Natural killer cell (primary cell): ENCODE data around the gene UTS2. TPM values are rescaled to one million over a fixed set of nuclear protein-coding genes. Genes with fewer than 3 reads are reported as not detected.

Source experiments
- ATAC-seq, 3 donors: fragments of 150-1000 bp in 2 of 3; fragments of 200-7000 bp in 1 of 3; cut with Tn5 transposase; 1 replicate in 1 of 3; 2 replicates in 2 of 3; pipeline ENCODE4 v1.10.0; 2021; ENCODE audit warnings: mild to moderate bottlenecking in 2 of 3, moderate library complexity in 2 of 3
- DNase-seq, 2 donors: peaks; one replicate each; pipeline versions ENCODE4 v3.0.0 to v3.0.0-alpha.2; 2013 to 2021; ENCODE audit warnings: mixed read lengths in 1 of 2
- H3K27ac ChIP-seq: one replicate; pipeline ENCODE4 v1.5.1; 2013; ENCODE audit warnings: mild to moderate bottlenecking, low read length
- H3K27me3 ChIP-seq: one replicate; pipeline ENCODE4 v1.6.1; 2013; ENCODE audit warnings: low read length; ENCODE audit not compliant: control insufficient read depth, insufficient read depth
- H3K36me3 ChIP-seq: one replicate; pipeline ENCODE4 v1.6.1; 2013; ENCODE audit warnings: low read length; ENCODE audit not compliant: control insufficient read depth, insufficient read depth
- H3K4me1 ChIP-seq: one replicate; pipeline ENCODE4 v1.6.1; 2013; ENCODE audit warnings: low read length; ENCODE audit not compliant: control insufficient read depth, insufficient read depth
- H3K4me3 ChIP-seq: one replicate; pipeline ENCODE4 v1.5.1; 2013; ENCODE audit warnings: low read length
- H3K9me3 ChIP-seq: one replicate; pipeline ENCODE4 v1.6.1; 2013; ENCODE audit warnings: low read length; ENCODE audit not compliant: control insufficient read depth, insufficient read depth
- H3K27ac Mint-ChIP-seq, 2 donors: one replicate each; pipeline ENCODE4 v1.8.0; 2022; ENCODE audit warnings: mild to moderate bottlenecking in 2 of 2, mixed read lengths in 2 of 2, moderate library complexity in 1 of 2
- H3K27me3 Mint-ChIP-seq, 2 donors: one replicate each; pipeline ENCODE4 v1.8.0; 2022; ENCODE audit warnings: low read depth in 2 of 2, mixed read lengths in 2 of 2
- H3K36me3 Mint-ChIP-seq: one replicate; pipeline ENCODE4 v1.8.0; 2022; ENCODE audit warnings: mixed read lengths
- H3K4me1 Mint-ChIP-seq, 2 donors: one replicate each; pipeline ENCODE4 v1.8.0; 2022; ENCODE audit warnings: mixed read lengths in 2 of 2
- H3K4me3 Mint-ChIP-seq: one replicate; pipeline ENCODE4 v1.8.0; 2022; ENCODE audit warnings: mild to moderate bottlenecking, moderate library complexity, mixed read lengths
- H3K9me3 Mint-ChIP-seq, 2 donors: one replicate each; pipeline ENCODE4 v1.8.0; 2022; ENCODE audit warnings: mixed read lengths in 2 of 2
- WGBS: methylation state at CpG from one replicate; pipeline ENCODE4 v1.1.7; 2013; ENCODE audit warnings: missing lambda C conversion rate; ENCODE audit not compliant: insufficient coverage; 5-methylcytosine and 5-hydroxymethylcytosine counted together
- intact Hi-C: fragments of 100-400 bp; cut with micrococcal nuclease; formaldehyde crosslinking; loops from one replicate; pipeline ENCODE4 v1.14.2; 2022
- total RNA-seq, 4 donors: library from RNA; stranded (reverse); fragments of 120-200 nt in 1 of 4; gene quantifications; one replicate each; pipeline versions ENCODE4 v1.2.3 to v1.2.4, GENCODE V29; 2013 to 2022
- TF ChIP-seq, protein P1 (sequence below): fragments of 200-600 bp; IDR thresholded peaks from one replicate; pipeline ENCODE4 v1.8.0; 2022; ENCODE audit warnings: antibody characterized with exemption

The UTS2 gene
- total RNA-seq, 3 donors from 2014 or later (not counting 1 experiment from before 2014, with no cell fraction given): 3.9 to 7.7 (median 7.5) TPM

DNA sequence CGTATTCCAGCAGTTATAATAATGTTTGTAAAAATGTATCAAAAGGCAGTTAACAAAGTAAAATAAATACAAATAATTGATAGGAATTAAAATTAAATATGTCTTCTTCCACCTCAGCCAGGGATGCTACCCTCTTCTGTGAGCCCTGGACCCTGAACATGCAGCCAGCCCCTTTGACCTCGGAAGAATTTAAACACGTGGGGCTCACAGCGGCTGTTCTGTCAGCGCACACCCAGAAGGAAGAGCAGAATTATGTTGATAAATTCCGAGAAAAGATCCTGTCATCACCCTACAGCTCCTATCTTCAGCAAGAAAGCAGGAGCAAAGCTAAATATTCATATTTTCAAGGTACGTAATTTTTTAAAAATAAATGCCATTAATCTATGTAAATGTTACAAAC, 26.5 kb downstream of the UTS2 start:
- TF ChIP-seq, protein P1, sequence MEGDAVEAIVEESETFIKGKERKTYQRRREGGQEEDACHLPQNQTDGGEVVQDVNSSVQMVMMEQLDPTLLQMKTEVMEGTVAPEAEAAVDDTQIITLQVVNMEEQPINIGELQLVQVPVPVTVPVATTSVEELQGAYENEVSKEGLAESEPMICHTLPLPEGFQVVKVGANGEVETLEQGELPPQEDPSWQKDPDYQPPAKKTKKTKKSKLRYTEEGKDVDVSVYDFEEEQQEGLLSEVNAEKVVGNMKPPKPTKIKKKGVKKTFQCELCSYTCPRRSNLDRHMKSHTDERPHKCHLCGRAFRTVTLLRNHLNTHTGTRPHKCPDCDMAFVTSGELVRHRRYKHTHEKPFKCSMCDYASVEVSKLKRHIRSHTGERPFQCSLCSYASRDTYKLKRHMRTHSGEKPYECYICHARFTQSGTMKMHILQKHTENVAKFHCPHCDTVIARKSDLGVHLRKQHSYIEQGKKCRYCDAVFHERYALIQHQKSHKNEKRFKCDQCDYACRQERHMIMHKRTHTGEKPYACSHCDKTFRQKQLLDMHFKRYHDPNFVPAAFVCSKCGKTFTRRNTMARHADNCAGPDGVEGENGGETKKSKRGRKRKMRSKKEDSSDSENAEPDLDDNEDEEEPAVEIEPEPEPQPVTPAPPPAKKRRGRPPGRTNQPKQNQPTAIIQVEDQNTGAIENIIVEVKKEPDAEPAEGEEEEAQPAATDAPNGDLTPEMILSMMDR: no peak
- 90% methylated on average over 5 of the region's 7 CpGs for WGBS
- DNase-seq (no peak), ATAC-seq (no peak)
- Mint-ChIP-seq H3K27ac (peak overlapping the region; percentile 89 to 92), H3K27me3 (no peaks in the 10 kb centered on the region), H3K9me3 (no peaks in the 10 kb centered on the region), H3K36me3 (peaks cover 14% of the 10 kb centered on the region), H3K4me1 (peaks cover 16 to 19% of the 10 kb centered on the region in 2 donors), H3K4me3 (peak overlapping the region; percentile 95)
- peaks cover 17% of the 10 kb centered on the region for H3K36me3 ChIP-seq
- H3K27ac ChIP-seq: no peak overlapping the region
- H3K4me1 ChIP-seq: peaks cover 13% of the 10 kb centered on the region
- intact Hi-C loops: no loop called here
- H3K9me3 ChIP-seq: no peaks in the 10 kb centered on the region
- no peak overlapping the region for H3K4me3 ChIP-seq
- H3K27me3 ChIP-seq: no peaks in the 10 kb centered on the region

DNA sequence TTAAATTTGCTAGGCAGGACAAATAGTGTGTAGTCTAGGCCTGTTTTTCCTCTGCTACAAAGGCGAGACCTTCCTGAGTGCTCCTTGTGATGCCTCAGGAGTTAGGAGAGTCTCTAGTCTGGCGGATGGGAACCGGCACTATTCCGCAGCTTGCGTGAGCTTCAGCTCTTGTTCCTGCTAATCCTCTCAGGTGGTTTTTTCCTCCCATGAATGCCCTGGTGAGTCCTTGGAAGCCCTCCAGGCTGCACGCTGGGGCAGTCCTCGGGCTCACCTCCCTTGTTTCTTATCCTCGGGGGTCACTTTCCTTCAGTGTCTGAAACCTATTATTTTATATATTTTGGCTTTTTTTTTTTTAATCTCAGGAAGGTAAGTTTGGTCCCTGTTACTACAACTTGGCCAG, 28.2 kb downstream of the UTS2 start:
- TF ChIP-seq, protein P1: no peak
- WGBS: 93% methylated on average over 8 of the region's 8 CpGs
- Histone ChIP-seq H3K27me3 (no peaks in the 10 kb centered on the region), H3K4me1 (peaks cover 10% of the 10 kb centered on the region), H3K4me3 (no peak overlapping the region), H3K27ac (no peak overlapping the region), H3K36me3 (peaks cover 17% of the 10 kb centered on the region), H3K9me3 (no peaks in the 10 kb centered on the region)
- Mint-ChIP-seq H3K36me3 (peaks cover 12% of the 10 kb centered on the region), H3K4me3 (no peak overlapping the region), H3K27me3 (no peaks in the 10 kb centered on the region), H3K9me3 (no peaks in the 10 kb centered on the region), H3K27ac (no peak overlapping the region), H3K4me1 (peaks cover 10 to 15% of the 10 kb centered on the region in 2 donors)
- DNase-seq: no peak
- no peak for ATAC-seq
- intact Hi-C loops: no loop called here

DNA sequence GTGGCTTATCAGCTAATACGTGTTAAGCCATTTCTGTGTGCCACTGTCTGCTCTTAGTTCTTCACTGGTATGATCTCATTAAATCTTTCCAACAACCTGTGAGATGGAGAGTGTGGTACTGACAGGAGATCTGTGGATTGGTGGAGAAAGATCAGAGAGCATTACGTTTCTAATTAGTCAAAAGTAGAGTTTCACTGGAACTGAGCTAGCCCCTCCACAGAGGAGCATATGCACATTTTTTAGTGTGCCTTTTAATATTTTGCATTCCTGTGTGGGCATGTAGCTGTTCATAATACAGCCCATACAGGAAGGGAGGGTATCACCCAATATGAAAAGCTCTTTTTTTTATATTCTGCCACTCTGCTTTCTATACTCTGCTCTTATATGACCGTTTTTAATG, 31.6 kb downstream of the UTS2 start:
- Mint-ChIP-seq H3K27me3 (no peaks in the 10 kb centered on the region), H3K36me3 (no peaks in the 10 kb centered on the region), H3K4me3 (no peak overlapping the region), H3K9me3 (no peaks in the 10 kb centered on the region), H3K4me1 (peaks cover 0 to under 1% of the 10 kb centered on the region in 2 donors), H3K27ac (no peak overlapping the region)
- no peaks in the 10 kb centered on the region for H3K27me3 ChIP-seq
- no peaks in the 10 kb centered on the region for H3K9me3 ChIP-seq
- peaks cover 13% of the 10 kb centered on the region for H3K36me3 ChIP-seq
- 89% methylated on average over 2 of the region's 3 CpGs for WGBS
- DNase-seq (no peak), ATAC-seq (no peak)
- H3K27ac ChIP-seq: no peak overlapping the region
- intact Hi-C loops: no loop called here
- H3K4me1 ChIP-seq: peaks cover under 1% of the 10 kb centered on the region
- TF ChIP-seq, protein P1: no peak
- no peak overlapping the region for H3K4me3 ChIP-seq

DNA sequence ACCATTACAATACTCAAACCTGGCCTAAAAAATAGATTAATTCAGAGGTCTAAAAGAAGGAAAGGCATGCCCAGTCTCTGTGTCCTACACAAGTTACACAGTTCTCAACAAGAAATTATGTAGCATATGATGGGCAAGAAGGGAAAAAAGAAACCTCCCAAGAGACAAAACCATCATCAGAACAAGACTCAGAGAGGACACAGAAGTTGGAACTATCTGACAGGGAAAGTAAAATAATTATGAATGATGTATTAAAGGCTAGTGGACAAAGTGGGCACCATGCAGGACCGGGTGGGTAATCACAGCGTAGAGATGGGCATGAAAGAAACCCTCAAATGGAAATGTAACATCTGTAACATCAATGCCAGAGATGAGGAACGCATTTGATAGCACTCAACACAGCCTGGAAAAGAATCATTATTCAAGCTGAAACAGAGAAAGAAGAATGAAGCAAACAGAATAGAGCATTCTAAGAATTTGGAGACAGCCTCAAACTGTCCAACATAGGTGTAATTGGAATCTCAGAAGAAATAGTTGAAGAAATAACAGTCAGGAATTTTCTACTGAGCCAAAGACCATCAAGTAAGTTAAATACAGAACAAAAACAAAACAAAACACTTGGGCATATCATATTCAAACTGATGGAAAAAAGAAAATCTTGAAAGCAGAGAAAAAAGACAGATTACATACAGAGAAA, 39.0 kb downstream of the UTS2 start:
- H3K27me3 Mint-ChIP-seq: no peaks in the 10 kb centered on the region
- ATAC-seq (no peak), DNase-seq (no peak)
- H3K27ac Mint-ChIP-seq: no peak overlapping the region
- Histone ChIP-seq H3K4me3 (no peak overlapping the region), H3K27me3 (no peaks in the 10 kb centered on the region), H3K36me3 (peaks cover 19% of the 10 kb centered on the region), H3K9me3 (peaks cover 7% of the 10 kb centered on the region), H3K27ac (no peak overlapping the region), H3K4me1 (no peaks in the 10 kb centered on the region)
- no peak overlapping the region for H3K4me3 Mint-ChIP-seq
- H3K36me3 Mint-ChIP-seq: peaks cover 18% of the 10 kb centered on the region
- intact Hi-C loops: no loop called here
- H3K9me3 Mint-ChIP-seq: peaks cover 4 to 11% of the 10 kb centered on the region in 2 donors
- H3K4me1 Mint-ChIP-seq: no peaks in the 10 kb centered on the region
- TF ChIP-seq, protein P1: no peak
- 100% methylated on average over 3 of the region's 3 CpGs for WGBS
